ENCODE measurements around the gene SPON2.

GRCh38 chr4:1207157-1207470 is 34.7 kb upstream of the SPON2 start:
- no peak for TF ChIP-seq CTCF (IDR thresholded peaks at IDR 0.05; ENCODE audit: low read length)
- TF ChIP-seq EZH2 (optimal IDR thresholded peaks at IDR 0.05; ENCODE audit: low read depth, low read length): no peak

All from MM.1S (cell line).